HG03135 (cell line): ENCODE results near the gene CACNA1B.

Source experiments
- ATAC-seq: cut with Tn5 transposase; IDR thresholded peaks from one replicate; pipeline ENCODE4 v1.9.1; 2021; ENCODE audit warnings: mild to moderate bottlenecking, moderate library complexity; ENCODE audit not compliant: unreplicated experiment

Gene CACNA1B

GRCh38 chr9:137918331-137919094 is 40.9 kb downstream of the CACNA1B start:
- no peak for ATAC-seq

- no peak for ATAC-seq
Observed at GRCh38 chr9:137919095-137919465, 41.5 kb downstream of the CACNA1B start.

DNA sequence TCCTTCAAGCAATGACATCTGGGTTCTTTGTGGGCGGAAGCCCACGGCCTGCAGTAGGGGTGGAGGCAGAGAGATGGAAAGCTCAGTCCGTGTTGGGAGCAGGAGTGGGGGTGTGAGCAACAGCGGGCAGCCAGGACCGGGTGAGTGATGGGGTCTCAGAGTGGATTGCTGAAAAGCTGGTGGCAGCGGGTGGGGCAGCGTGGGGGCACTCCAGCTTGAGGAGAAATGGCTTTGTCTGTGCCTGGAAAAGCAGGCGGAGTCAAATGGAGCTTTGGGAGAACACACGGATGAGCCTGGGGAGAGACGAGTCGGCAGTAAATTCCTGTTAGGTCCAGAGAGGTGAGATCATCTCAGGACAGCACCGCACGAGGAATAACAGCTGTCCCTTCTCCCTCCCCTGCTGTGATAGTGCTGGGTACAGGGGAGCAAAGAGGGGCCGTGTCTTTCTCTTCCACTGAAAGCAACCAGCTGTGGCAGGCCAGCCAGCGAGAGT is 42.1 kb downstream of the CACNA1B start:
- ATAC-seq: no peak

DNA sequence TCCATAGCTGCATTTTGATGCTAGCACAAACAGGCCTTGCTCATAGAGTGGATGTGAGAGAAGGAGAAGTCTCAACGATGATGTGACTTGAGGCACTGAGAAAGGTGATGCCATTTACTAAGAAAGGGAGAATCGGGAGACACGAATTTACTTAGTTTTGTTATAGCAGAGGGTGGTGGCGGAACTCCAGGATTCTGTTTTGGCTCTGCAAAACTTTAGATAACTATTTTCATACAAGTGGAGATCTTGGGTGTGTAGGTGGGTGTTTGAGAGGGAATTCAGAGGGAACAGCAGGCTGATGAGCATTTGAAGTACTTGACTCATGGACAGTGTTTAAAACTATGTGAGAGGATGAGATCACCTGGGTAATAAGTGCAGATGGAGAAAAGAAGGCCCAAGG is 43.2 kb downstream of the CACNA1B start:
- ATAC-seq: no peak

DNA sequence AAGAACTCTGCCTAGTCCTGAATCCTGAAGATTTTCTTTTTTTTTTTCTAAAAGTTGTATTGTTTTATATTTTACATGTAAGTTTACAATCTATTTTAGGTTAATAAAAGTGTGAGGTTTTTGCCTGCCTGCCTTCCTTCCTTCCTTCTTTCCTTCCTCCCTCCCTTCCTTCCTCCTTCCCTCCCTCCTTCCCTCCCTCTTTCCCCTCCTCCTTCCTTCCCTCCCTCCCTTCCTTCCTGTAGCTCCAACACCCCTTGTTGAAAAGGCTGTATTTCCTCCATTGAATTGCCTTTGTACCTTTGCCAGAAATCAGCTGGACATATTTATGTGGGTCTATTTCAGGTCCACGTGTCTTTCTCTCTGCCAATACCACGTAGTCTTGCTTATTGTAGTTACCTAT is 46.6 kb downstream of the CACNA1B start:
- no peak for ATAC-seq

DNA sequence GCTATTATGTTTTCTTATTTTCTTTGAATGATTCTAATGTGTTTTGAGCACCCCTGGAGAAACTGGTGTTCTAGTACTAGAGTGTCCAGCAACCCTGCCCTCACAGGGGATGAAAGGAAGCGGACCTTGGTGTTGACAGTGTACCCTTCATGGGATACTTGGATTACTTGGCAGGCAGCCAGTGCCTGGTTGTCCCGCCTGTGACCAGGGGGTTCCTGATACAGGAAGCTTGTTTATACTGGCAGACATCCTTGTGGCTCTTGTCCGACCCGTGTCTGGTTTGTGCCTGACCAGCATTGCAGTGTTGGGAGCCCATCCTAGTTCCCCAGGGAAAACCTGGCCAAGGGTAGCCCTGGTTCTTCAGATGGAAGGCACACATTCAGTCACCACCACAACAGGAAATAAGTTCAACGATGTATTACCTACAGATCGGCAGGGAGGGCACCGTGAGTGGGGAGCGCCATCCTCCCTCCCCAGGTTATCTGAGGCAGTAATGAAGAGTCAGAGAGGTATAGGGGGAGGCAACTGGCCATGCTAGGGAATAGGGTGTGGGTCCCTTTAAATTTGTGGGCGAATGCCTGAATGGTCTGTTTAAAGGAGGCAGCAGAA is 47.3 kb downstream of the CACNA1B start:
- ATAC-seq: no peak

- no peak for ATAC-seq
Observed at GRCh38 chr9:137943655-137944054, 66.1 kb downstream of the CACNA1B start.

DNA sequence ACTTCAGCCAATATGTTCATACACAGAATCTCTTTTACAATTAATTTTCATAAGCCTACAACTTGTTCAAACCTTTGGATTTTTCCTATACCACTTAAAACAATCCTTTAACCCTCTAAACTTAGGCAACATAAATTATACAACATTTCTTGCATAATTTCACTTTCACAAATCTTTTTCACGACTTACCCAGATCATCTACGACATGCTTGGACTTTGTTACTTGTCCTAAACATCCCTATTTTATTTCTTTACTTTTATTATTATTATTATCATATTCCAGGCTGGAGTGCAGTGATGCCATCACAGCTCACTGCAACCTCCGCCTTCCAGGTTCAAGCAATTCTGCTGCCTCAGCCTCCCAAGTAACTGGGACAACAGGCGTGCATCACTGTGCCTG is 68.0 kb downstream of the CACNA1B start:
- no peak for ATAC-seq

- ATAC-seq: no peak
Observed at GRCh38 chr9:137946993-137947392, 69.4 kb downstream of the CACNA1B start.

DNA sequence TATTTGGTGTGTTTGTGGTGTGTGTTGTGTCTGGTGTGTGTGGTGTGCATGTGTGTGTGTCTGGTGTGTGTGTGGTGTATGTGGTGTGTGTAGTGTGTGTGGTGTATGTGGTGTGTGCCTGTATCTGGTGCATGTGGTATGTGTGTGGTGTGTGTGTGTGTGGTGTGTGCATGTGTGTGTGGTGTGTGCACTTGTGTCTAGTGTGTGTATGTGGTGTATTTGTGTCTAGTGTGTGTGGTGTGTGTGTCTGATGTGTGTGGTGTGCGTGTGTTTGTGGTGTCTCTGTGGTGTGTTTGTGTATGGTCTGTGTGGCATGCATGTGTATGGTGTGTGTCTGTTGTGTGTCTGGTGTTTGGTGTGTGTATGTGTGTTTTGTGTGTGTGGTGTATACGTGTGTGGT is 71.1 kb downstream of the CACNA1B start:
- no peak for ATAC-seq

DNA sequence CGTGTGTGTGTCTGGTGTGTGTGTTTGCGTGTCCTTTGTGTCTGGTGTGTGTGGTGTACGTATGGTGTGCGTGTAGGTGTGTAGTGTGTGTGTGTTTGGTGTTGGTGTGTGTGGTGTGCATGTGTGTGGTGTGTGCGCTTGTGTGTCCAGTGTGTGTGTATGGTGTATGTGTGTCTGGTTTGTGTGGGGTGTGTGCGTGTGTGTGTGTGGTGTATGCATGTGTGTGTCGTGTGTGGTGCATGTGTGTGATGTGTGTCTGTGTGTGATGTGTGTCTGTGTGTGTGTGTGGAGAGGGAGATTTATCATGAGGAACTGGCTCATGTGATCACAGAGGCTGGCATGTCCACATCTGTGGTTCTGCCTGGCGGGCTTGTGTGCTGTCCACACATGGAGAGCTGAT is 71.7 kb downstream of the CACNA1B start:
- ATAC-seq: no peak

DNA sequence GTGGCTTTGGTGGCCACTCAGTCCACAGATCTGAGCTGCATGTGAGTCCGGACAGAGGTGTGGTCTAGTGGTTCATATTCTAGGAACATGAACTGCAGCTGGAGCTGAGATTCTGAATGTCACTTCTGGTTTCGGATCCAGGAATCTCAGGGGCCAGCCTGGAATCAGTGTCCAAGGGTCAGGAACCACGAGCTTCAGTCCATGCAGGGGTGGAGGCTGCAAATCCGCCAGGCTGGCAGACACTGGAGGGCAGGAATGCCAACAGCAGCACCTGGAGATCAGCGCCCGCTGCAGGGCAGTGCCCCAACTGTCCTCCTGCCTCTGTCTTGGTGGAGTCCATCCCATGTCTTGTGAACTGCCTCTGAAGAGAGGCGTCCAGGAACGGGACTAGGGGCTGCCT is 73.5 kb downstream of the CACNA1B start:
- no peak for ATAC-seq

DNA sequence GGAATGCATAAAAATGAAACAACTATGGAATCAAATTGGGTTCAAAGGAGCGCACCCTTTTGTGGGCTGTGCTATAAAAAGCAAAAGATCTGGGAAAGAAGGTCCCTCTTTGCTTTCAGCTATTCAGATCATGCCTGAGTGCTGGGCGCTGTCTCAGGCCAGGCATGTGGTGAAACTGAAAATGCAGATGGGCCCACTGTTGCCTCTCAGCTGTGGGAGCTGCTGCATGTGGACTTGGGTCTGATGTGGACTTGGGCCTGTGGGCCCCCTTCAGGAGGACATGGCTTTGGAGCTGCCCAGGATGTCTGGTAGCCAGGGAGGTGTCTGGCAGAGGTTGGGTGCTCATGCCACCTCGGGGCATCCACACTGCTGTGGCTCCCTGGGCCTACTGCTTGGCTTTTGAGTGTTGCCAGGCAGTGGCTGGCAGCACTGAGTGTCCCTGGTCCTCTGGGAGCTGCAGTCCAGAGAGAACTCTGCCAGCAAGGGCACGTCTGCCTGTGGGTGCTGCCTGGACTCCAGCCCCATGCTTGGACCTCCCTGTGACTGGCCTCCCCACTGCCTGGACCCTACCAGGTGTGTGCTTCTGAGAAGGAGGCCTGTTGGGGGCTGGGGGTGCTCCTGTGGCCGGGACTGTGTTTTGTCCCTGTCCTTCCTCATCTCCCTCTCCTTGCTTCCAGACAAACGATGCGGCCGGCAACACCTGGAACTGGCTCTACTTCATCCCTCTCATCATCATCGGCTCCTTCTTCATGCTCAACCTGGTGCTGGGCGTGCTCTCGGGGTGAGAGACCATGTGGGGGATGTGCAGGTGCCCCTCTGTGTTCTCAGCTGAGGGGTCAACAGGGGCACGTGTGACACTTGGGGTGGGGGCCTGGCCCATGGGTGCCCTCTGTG is 74.3 kb downstream of the CACNA1B start:
- ATAC-seq: no peak

- no peak for ATAC-seq
Observed at GRCh38 chr9:137952976-137953666, 75.5 kb downstream of the CACNA1B start.

DNA sequence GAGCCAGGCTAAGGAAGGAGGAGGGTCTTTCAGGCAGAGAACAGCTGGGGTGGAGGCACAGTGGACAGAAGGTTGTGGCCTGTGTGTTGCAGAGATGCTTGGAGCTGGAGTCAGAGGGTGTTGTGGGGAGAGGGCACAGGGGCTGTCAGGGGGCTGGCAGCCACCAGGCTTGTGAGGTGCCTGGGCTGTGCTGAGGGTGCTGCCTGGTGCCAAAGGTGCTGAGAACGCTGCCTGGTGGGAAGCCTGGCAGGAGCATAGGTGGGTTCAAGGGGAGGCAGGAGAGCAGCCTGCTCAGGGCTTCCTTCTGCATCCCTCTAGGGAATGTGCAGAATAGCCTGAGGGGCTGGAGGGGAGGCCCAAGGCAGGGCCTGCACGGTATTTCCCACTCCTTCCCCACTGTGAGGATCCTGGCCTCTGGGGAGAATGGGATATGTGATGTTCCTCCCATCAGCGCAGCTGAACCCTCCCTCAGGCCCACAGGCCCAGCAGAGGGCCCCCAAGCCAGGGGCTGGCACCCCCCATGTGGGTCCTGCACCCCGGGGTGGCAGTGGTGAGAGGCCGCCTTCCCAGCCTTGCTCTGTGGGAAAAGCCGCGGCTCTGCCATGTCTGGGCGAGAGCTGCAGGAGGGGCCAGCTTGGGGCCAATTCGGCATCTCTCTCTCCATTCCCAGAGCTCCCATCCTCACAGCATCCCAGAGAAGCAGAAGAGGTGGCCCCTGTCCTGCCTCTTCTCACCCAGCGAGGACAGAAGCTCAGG is 76.3 kb downstream of the CACNA1B start:
- no peak for ATAC-seq

GRCh38 chr9:137955224-137955570 is 77.6 kb downstream of the CACNA1B start:
- ATAC-seq: no peak

DNA sequence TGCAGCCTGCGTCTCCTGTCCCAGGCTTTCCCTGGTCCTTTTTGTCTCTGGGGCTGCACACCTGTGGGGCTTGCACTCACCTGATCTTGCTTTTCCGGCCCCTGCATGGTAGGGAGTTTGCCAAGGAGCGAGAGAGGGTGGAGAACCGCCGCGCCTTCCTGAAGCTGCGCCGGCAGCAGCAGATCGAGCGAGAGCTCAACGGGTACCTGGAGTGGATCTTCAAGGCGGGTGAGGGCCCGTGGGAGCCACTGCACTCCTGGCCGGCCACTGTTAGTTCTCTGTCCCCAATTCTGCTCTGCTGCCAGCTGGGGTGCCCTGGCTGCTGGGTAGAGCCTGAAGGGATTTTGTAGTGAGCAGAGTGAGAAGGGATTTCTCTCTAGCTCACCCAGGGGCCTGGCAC is 78.0 kb downstream of the CACNA1B start:
- no peak for ATAC-seq

DNA sequence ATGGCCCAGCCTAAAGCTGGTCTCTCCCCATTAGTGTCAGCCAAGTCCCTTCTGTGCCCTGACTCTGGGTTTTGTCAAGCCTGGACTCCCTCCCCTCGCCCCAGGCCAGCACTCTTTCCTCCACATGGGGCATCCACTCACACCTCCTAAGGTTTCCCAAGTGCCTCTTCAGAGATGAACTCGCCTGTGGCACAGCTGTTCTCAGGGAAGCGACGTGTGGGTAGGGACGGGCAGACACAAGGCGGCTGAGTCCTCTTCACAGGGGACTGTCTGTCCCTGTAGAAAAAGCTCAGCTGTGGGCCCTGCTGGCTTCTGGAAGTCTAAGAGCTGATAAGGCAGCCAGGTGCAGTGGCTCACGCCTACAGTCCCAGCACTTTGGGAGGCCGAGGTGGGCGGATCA is 78.5 kb downstream of the CACNA1B start:
- no peak for ATAC-seq

DNA sequence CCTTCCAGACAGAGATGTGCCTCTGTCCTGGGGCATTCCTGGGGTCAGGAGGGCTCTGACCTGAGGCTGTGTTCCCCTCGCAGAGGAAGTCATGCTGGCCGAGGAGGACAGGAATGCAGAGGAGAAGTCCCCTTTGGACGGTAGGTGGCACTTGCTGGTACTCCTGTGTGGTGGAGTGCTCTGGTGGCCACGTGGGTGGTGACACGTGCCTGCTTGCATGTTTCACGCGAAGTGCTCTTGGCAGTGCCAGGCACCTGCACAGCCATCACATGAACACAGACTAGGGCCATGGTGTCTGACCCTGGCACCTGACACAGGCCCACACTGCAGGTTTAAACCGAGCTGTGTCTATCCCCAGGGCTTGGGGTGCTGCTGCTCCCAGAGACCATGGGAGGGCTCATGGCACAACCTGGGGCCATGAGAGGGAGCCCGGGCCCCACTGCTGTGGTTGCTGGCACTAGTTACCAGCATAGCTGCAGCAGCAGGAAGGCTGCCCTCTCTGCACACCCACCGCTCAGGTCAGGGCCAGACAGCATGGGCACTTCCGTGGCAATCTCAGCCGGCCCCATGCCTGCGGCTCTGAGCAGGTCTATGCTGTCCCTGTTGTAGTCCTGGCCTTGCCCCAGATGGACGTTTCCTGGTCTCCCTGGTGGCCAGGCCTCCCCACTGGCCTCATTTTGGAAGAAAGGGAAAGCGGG is 79.3 kb downstream of the CACNA1B start:
- ATAC-seq: no peak
